ENCODE measurements around the gene PARP12. TPM values are rescaled to one million over a fixed set of nuclear protein-coding genes. Genes with fewer than 3 reads are reported as not detected.

The PARP12 gene
- total RNA-seq, 1 donor from 2014 or later: 9.2 TPM

- no peaks in the 10 kb centered on the region for H3K36me3 ChIP-seq (ENCODE audit: control insufficient read depth, insufficient read depth, low read length)
- DNase-seq (ENCODE audit: low read depth) (no peak), FAIRE-seq (no peak)
- no peaks in the 10 kb centered on the region for H3K27me3 ChIP-seq (ENCODE audit: control insufficient read depth, insufficient read depth, low read length)
- H3K4me3 ChIP-seq (ENCODE audit: low read depth, low read length): no peak overlapping the region
- TF ChIP-seq CTCF (IDR thresholded peaks at IDR 0.05; ENCODE audit: insufficient read depth, low read length, severe bottlenecking): no peak
Observed at GRCh38 chr7:140061607-140061930, 1.2 kb downstream of the PARP12 start.

- H3K36me3 ChIP-seq (ENCODE audit: control insufficient read depth, insufficient read depth, low read length): no peaks in the 10 kb centered on the region
- no peaks in the 10 kb centered on the region for H3K27me3 ChIP-seq (ENCODE audit: control insufficient read depth, insufficient read depth, low read length)
- FAIRE-seq (no peak), DNase-seq (ENCODE audit: low read depth) (no peak)
- no peak overlapping the region for H3K4me3 ChIP-seq (ENCODE audit: low read depth, low read length)
- TF ChIP-seq CTCF (IDR thresholded peaks at IDR 0.05; ENCODE audit: insufficient read depth, low read length, severe bottlenecking): no peak
Observed at GRCh38 chr7:140060788-140061606, 1.8 kb downstream of the PARP12 start.

- H3K36me3 ChIP-seq (ENCODE audit: control insufficient read depth, insufficient read depth, low read length): no peaks in the 10 kb centered on the region
- TF ChIP-seq CTCF (IDR thresholded peaks at IDR 0.05; ENCODE audit: insufficient read depth, low read length, severe bottlenecking): no peak
- peak; percentile 75 for DNase-seq (ENCODE audit: low read depth)
- no peak for FAIRE-seq
- no peak overlapping the region for H3K4me3 ChIP-seq (ENCODE audit: low read depth, low read length)
- no peaks in the 10 kb centered on the region for H3K27me3 ChIP-seq (ENCODE audit: control insufficient read depth, insufficient read depth, low read length)
Observed at GRCh38 chr7:140060243-140060630, 2.5 kb downstream of the PARP12 start.

- no peak overlapping the region for H3K4me3 ChIP-seq (ENCODE audit: low read depth, low read length)
- no peak for TF ChIP-seq CTCF (IDR thresholded peaks at IDR 0.05; ENCODE audit: insufficient read depth, low read length, severe bottlenecking)
- H3K36me3 ChIP-seq (ENCODE audit: control insufficient read depth, insufficient read depth, low read length): no peaks in the 10 kb centered on the region
- DNase-seq (ENCODE audit: low read depth): peak; percentile 93
- FAIRE-seq: no peak
- no peaks in the 10 kb centered on the region for H3K27me3 ChIP-seq (ENCODE audit: control insufficient read depth, insufficient read depth, low read length)
Observed at GRCh38 chr7:140059273-140060242, 3.2 kb downstream of the PARP12 start.

GRCh38 chr7:140058517-140058916 is 4.2 kb downstream of the PARP12 start:
- no peak for DNase-seq (ENCODE audit: low read depth)
- H3K4me3 ChIP-seq (ENCODE audit: low read depth, low read length): no peak overlapping the region
- H3K36me3 ChIP-seq (ENCODE audit: control insufficient read depth, insufficient read depth, low read length): no peaks in the 10 kb centered on the region
- TF ChIP-seq CTCF (IDR thresholded peaks at IDR 0.05; ENCODE audit: insufficient read depth, low read length, severe bottlenecking): no peak
- no peak for FAIRE-seq
- no peaks in the 10 kb centered on the region for H3K27me3 ChIP-seq (ENCODE audit: control insufficient read depth, insufficient read depth, low read length)

All from bronchial epithelial cell (primary cell).